Astrocyte (in vitro differentiated cells and primary cell): ENCODE data around the gene SPPL2C. TPM values are rescaled to one million over a fixed set of nuclear protein-coding genes. Genes with fewer than 3 reads are reported as not detected.

Experiments used
- DNase-seq: peaks from one replicate; pipeline ENCODE4 v3.0.0-alpha.2; 2010; ENCODE audit warnings: low read depth
- FAIRE-seq: peaks from 2 replicates; lab custom pipeline; 2011; peaks lifted over from hg19 to GRCh38; lab: Jason Lieb, UNC
- H2AFZ ChIP-seq: 2 replicates; pipeline ENCODE4 v1.6.0; 2012; ENCODE audit warnings: low read depth, low read length, inconsistent platforms
- H3K27ac ChIP-seq: 2 replicates; pipeline ENCODE4 v1.5.1; 2011; ENCODE audit warnings: low read depth, low read length, inconsistent platforms
- H3K27me3 ChIP-seq: 2 replicates; pipeline ENCODE4 v1.6.0; 2011; ENCODE audit warnings: low read length, inconsistent platforms; ENCODE audit not compliant: insufficient read depth
- H3K36me3 ChIP-seq: 2 replicates; pipeline ENCODE4 v1.5.1; 2011; ENCODE audit warnings: low read length, inconsistent platforms; ENCODE audit not compliant: insufficient read depth
- H3K4me1 ChIP-seq: 2 replicates; pipeline ENCODE4 v1.5.1; 2011; ENCODE audit warnings: low read length, inconsistent platforms; ENCODE audit not compliant: insufficient read depth
- H3K4me2 ChIP-seq: 2 replicates; pipeline ENCODE4 v1.6.0; 2012; ENCODE audit warnings: low read length, inconsistent platforms
- H3K4me3 ChIP-seq: 2 replicates; pipeline ENCODE4 v1.5.1; 2011; ENCODE audit warnings: low read depth, mild to moderate bottlenecking, low read length, inconsistent platforms; ENCODE audit not compliant: insufficient read depth
- H3K79me2 ChIP-seq: 2 replicates; pipeline ENCODE4 v1.6.0; 2012; ENCODE audit warnings: mild to moderate bottlenecking, low read length, inconsistent platforms; ENCODE audit not compliant: insufficient read depth
- H3K9ac ChIP-seq: 2 replicates; pipeline ENCODE4 v1.6.0; 2012; ENCODE audit warnings: mild to moderate bottlenecking, low read length, inconsistent platforms
- H3K9me3 ChIP-seq: 2 replicates; pipeline ENCODE4 v1.5.1; 2012; ENCODE audit warnings: low read depth, mild to moderate bottlenecking, low read length, inconsistent platforms; ENCODE audit not compliant: insufficient read depth
- H4K20me1 ChIP-seq: 2 replicates; pipeline ENCODE4 v1.6.0; 2012; ENCODE audit warnings: low read length, inconsistent platforms; ENCODE audit not compliant: insufficient read depth
- H3K27ac Mint-ChIP-seq: one replicate; pipeline ENCODE4 v1.8.0; 2021; ENCODE audit warnings: mild to moderate bottlenecking, mixed read lengths; ENCODE audit not compliant: unreplicated experiment
- H3K27me3 Mint-ChIP-seq: one replicate; pipeline ENCODE4 v1.8.0; 2021; ENCODE audit warnings: low read depth, mixed read lengths; ENCODE audit not compliant: unreplicated experiment
- H3K36me3 Mint-ChIP-seq: one replicate; pipeline ENCODE4 v1.8.0; 2021; ENCODE audit warnings: low read depth, mixed read lengths; ENCODE audit not compliant: unreplicated experiment
- H3K4me1 Mint-ChIP-seq: one replicate; pipeline ENCODE4 v1.8.0; 2021; ENCODE audit warnings: low read depth, mixed read lengths; ENCODE audit not compliant: unreplicated experiment
- H3K4me3 Mint-ChIP-seq: one replicate; pipeline ENCODE4 v1.8.0; 2021; ENCODE audit warnings: mild to moderate bottlenecking, moderate library complexity, mixed read lengths; ENCODE audit not compliant: unreplicated experiment
- H3K9me3 Mint-ChIP-seq: one replicate; pipeline ENCODE4 v1.8.0; 2021; ENCODE audit warnings: mild to moderate bottlenecking, mixed read lengths; ENCODE audit not compliant: unreplicated experiment
- CTCF ChIP-seq: IDR thresholded peaks from 2 replicates; pipeline ENCODE4 v1.5.1; 2011; ENCODE audit warnings: low read depth, mild to moderate bottlenecking, inconsistent platforms, low read length, moderate library complexity; ENCODE audit not compliant: insufficient read depth
- EZH2 ChIP-seq: IDR thresholded peaks from 2 replicates; pipeline ENCODE4 v1.6.1; 2012; ENCODE audit warnings: mild to moderate bottlenecking, low read length, inconsistent platforms; ENCODE audit not compliant: insufficient read depth
- total RNA-seq: library from RNA; stranded (reverse); gene quantifications from 2 replicates; pipeline ENCODE4 v1.2.1, GENCODE V29; 2021

SPPL2C gene
- total RNA-seq, 1 donor from 2014 or later = not detected

- no peak overlapping the region for H2AFZ ChIP-seq
Measured at GRCh38 chr17:45895304-45895968, 50.8 kb downstream of the SPPL2C start.

GRCh38 chr17:45895969-45896785 is 51.5 kb downstream of the SPPL2C start:
- peak overlapping the region; percentile 74 for H3K4me3 Mint-ChIP-seq
- TF ChIP-seq EZH2 = no peak
- TF ChIP-seq CTCF = no peak
- no peak for FAIRE-seq
- peaks cover 55% of the 10 kb centered on the region for H3K27me3 Mint-ChIP-seq
- H3K4me2 ChIP-seq = peak overlapping the region; percentile 98
- H3K9ac ChIP-seq = no peak overlapping the region
- no peak for DNase-seq
- H4K20me1 ChIP-seq = no peaks in the 10 kb centered on the region
- no peaks in the 10 kb centered on the region for H3K4me1 ChIP-seq
- H3K79me2 ChIP-seq = no peaks in the 10 kb centered on the region
- H2AFZ ChIP-seq = no peak overlapping the region
- H3K36me3 ChIP-seq = no peaks in the 10 kb centered on the region
- no peaks in the 10 kb centered on the region for H3K4me1 Mint-ChIP-seq
- no peaks in the 10 kb centered on the region for H3K36me3 Mint-ChIP-seq
- no peaks in the 10 kb centered on the region for H3K9me3 ChIP-seq
- H3K4me3 ChIP-seq = no peak overlapping the region
- H3K27me3 ChIP-seq = peaks cover 49% of the 10 kb centered on the region
- H3K27ac ChIP-seq = no peak overlapping the region
- H3K27ac Mint-ChIP-seq = no peak overlapping the region
- H3K9me3 Mint-ChIP-seq = no peaks in the 10 kb centered on the region

More at GRCh38 chr17:45895304-45895968, 50.8 kb downstream of the SPPL2C start:
- Histone ChIP-seq H3K9ac (no peak overlapping the region), H3K27me3 (peaks cover 45% of the 10 kb centered on the region), H3K4me3 (no peak overlapping the region), H3K36me3 (no peaks in the 10 kb centered on the region), H3K4me2 (peak overlapping the region; percentile 98), H3K4me1 (no peaks in the 10 kb centered on the region), H3K79me2 (no peaks in the 10 kb centered on the region), H3K27ac (no peak overlapping the region), H3K9me3 (no peaks in the 10 kb centered on the region), H4K20me1 (no peaks in the 10 kb centered on the region)
- Mint-ChIP-seq H3K9me3 (no peaks in the 10 kb centered on the region), H3K4me3 (peak overlapping the region; percentile 84), H3K27ac (no peak overlapping the region), H3K4me1 (no peaks in the 10 kb centered on the region), H3K36me3 (no peaks in the 10 kb centered on the region), H3K27me3 (peaks cover 53% of the 10 kb centered on the region)
- peak; percentile 72 for TF ChIP-seq EZH2
- no peak for TF ChIP-seq CTCF
- FAIRE-seq (no peak), DNase-seq (no peak)

Other genes starting within 250 kb of the SPPL2C start
- gene CRHR1, start 60.6 kb upstream of the SPPL2C start, total RNA-seq = 0.20 and 0.38 TPM in 2 replicates
- 2.1 and 2.2 TPM in 2 replicates for gene MAPT, start 49.7 kb downstream of the SPPL2C start, total RNA-seq
- gene STH, start 154.4 kb downstream of the SPPL2C start, total RNA-seq = not detected in 2 replicates